Lower leg skin (tissue), 4 donors: Measurements from ENCODE around the gene MMEL1. TPM values are rescaled to one million over a fixed set of nuclear protein-coding genes. Genes with fewer than 3 reads are reported as not detected.

Experiments
- DNase-seq, 2 donors: peaks; one replicate each; pipeline ENCODE4 v3.0.0-alpha.2; 2019; ENCODE audit warnings: low spot score in 2 of 2
- H3K4me3 ChIP-seq: fragments of 200-600 bp; sonication (generic); 2 replicates; pipeline ENCODE4 v1.5.1; 2017; ENCODE audit warnings: mild to moderate bottlenecking, low read depth; ENCODE audit not compliant: poor library complexity, severe bottlenecking
- POLR2A ChIP-seq, 2 donors: fragments of 450-650 bp; IDR thresholded peaks; one replicate each; pipeline ENCODE4 v1.6.1; 2016 to 2017; ENCODE audit warnings: antibody characterized with exemption in 2 of 2, mild to moderate bottlenecking in 1 of 2, moderate library complexity in 1 of 2
- WGBS, 2 donors: methylation state at CpG; one replicate each; pipeline ENCODE4 v1.1.5; 2018; 5-methylcytosine and 5-hydroxymethylcytosine counted together
- intact Hi-C: fragments of 100-400 bp; cut with DNase I; formaldehyde crosslinking; loops from one replicate; pipeline ENCODE4 v1.15.0; 2023; ENCODE audit warnings: low total_unique reads
- total RNA-seq, 4 donors: library from RNA; depleted of rRNA; stranded (reverse); fragments of >200 nt; gene quantifications; one replicate each; pipeline ENCODE4 v1.1.0, GENCODE V29; 2016
- TF ChIP-seq, protein P1 (sequence below), 3 donors: fragments of 450-650 bp; IDR thresholded peaks; one replicate each; pipeline ENCODE4 v1.5.1; 2016; ENCODE audit warnings: antibody characterized with exemption in 3 of 3, mild to moderate bottlenecking in 3 of 3, moderate library complexity in 2 of 3

Gene MMEL1
- total RNA-seq, 4 donors from 2014 or later, result 0.27 to 3.5 (median 1.6) TPM

DNA sequence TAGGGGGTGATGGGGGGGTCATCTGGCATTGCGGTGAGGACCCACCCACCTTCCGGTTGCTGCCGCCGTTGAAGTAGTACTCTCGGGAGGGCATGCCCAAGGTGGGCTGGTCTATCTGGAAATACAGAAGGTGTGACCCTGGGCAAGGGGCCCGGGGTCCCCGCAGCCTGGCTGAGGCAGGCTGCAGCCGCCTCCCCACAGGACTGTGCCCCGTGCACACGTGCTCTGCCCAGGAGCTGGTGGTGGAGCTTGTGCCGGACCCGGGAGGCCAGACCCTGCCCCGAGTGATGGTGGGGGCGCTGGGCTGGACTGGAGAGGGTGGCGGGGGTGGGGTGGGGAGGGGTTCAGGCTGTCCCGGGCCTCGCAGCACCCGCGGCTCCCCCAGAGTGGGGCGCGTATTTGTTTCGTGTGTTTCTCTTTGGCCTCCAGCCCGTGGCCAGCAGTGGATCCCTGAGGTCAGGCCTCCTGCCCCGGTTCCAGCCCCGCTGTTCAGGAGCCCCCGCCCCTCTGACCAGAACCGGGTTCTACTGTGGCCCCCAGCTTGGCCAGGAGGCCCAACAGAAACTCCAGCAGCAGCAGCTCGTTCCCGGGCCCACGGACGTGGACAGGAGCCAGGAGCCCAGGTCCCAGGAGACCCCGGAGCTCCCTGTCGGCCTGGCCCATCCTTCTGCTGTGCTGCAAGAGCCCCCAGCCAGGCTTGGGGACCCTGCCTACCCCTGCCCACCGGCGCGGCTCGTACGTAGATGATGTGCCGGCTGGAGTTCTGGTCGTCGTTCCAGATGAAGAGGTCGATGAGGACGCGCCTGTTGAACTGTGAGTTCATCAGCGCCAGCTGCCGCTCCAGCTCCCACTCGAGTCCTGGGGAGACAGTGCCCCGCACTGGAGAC lies 27.1 kb downstream of the MMEL1 start:
- 85 to 87% methylated on average over 34 to 44 of the region's 48 CpGs for WGBS, 2 donors
- H3K4me3 ChIP-seq, result no peak overlapping the region
- peak in 1 of 2 donors; percentile 70 for DNase-seq
- intact Hi-C loops, result no loop called here
- TF ChIP-seq, protein P1, sequence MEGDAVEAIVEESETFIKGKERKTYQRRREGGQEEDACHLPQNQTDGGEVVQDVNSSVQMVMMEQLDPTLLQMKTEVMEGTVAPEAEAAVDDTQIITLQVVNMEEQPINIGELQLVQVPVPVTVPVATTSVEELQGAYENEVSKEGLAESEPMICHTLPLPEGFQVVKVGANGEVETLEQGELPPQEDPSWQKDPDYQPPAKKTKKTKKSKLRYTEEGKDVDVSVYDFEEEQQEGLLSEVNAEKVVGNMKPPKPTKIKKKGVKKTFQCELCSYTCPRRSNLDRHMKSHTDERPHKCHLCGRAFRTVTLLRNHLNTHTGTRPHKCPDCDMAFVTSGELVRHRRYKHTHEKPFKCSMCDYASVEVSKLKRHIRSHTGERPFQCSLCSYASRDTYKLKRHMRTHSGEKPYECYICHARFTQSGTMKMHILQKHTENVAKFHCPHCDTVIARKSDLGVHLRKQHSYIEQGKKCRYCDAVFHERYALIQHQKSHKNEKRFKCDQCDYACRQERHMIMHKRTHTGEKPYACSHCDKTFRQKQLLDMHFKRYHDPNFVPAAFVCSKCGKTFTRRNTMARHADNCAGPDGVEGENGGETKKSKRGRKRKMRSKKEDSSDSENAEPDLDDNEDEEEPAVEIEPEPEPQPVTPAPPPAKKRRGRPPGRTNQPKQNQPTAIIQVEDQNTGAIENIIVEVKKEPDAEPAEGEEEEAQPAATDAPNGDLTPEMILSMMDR (IDR thresholded peaks at IDR 0.05), result no peak
- TF ChIP-seq POLR2A (IDR thresholded peaks at IDR 0.05), result no peak

DNA sequence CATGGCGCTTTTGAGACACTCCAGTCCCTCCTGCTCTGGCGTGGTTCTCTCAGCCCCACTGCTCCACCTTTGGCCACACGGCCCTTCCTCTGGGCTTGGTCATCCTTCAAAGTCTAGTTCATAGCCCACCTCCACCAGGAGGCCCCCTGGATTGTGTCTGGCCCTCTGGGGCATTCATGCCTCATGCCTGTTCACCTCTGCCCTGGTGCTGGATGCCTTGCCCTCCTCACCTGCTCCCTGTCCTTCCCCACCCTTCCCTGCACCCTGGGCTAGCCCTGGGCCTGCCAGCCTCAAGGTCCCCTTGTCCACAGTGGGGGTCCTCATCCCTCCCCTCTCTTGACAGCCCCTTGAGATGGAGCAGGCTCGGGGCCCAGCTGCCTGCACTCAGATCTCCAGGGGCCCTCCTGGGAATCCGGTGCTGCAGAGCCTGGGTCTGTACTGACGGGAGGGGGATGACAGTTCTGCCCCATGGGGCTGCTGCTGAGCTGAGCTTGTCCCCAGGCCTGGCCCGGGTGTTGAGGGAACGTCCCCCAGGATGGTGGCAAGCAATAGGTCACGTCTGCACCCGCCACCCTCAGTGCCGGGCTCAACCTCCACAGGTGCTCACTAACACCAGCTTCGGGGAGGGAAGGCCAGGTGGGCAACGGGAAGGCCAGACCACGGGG lies 27.8 kb downstream of the MMEL1 start:
- DNase-seq, result peak in 1 of 2 donors; percentile 67
- intact Hi-C loops, result no loop called here
- H3K4me3 ChIP-seq, result no peak overlapping the region
- TF ChIP-seq, protein P1 (IDR thresholded peaks at IDR 0.05), result no peak
- TF ChIP-seq POLR2A (IDR thresholded peaks at IDR 0.05), result no peak
- WGBS, 2 donors, result 81% methylated on average over 14 of the region's 14 CpGs

DNA sequence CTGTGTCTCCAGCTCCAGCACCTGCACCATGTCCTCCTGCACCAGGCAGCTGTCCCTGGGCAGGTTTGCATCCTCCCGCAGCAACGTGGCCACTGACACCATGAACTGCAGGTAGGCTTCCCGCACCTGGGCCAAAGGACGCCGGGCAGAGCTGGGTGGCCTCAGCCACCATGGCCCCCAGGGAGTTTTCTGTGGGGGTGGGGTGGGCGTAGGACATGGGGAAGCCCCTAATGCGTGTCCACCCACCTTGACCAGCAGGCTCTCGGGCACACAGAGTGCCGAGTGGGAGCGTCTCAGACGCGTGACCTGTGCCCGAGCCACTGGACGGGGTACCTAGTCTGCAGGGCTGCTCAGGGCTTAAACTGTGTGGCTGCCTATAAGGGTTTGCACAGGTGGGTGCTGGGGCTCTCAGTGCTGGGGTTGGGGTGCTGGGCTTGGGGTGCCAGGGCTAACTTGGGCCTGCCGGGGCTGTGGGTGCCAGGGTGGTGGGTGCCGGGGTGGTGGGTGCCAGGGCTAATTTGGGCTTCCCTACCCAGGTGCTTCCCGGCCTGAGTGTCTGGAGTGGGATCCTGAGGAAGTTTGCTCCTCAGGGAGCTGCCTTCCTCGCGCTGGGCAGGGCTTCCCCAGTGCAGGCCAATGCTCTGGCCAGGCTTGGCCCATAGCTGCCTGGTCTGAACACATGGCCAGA lies 28.5 kb downstream of the MMEL1 start:
- DNase-seq, result peak in 1 of 2 donors; percentile 70
- TF ChIP-seq, protein P1 (IDR thresholded peaks at IDR 0.05), result no peak
- no peak for TF ChIP-seq POLR2A (IDR thresholded peaks at IDR 0.05)
- H3K4me3 ChIP-seq, result no peak overlapping the region
- intact Hi-C loops, result no loop called here
- WGBS, 2 donors, result 76 to 85% methylated on average over 6 to 15 of the region's 19 CpGs

DNA sequence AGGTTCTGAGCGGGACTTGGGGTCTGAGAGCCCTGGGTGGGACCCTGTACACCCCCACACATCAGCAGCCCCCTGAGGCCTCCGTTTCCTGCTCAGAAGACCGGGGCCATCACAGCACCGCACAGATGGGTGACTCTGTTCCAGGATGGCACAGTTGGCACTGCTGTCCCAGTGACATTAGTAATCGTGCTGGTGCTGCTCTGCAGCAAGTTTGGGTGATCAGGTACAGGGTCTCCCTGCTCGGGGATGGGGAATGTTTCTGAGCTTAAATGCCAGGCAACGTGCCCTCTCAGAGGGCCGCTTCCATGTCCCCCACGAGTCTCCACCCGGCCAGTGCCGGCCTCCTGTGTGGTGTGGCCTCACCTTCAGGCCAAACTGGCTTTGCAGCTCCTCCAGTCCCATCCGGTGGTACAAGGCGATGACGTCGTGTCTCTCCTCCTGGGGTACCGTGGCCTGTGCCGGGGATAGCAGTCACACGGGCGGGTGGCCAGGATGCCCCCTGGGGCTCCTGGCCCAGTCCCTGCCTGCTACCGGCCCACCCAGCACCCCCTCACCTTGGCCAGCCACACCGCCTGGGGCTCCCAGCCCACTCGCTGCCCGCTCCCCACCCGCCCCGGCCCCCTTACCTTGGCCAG lies 29.2 kb downstream of the MMEL1 start:
- peak in 1 of 2 donors; percentile 84 for DNase-seq
- 75 to 79% methylated on average over 24 to 25 of the region's 25 CpGs for WGBS, 2 donors
- no peak overlapping the region for H3K4me3 ChIP-seq
- TF ChIP-seq, protein P1 (IDR thresholded peaks at IDR 0.05), result no peak
- no peak for TF ChIP-seq POLR2A (IDR thresholded peaks at IDR 0.05)
- intact Hi-C loops, result no loop called here

DNA sequence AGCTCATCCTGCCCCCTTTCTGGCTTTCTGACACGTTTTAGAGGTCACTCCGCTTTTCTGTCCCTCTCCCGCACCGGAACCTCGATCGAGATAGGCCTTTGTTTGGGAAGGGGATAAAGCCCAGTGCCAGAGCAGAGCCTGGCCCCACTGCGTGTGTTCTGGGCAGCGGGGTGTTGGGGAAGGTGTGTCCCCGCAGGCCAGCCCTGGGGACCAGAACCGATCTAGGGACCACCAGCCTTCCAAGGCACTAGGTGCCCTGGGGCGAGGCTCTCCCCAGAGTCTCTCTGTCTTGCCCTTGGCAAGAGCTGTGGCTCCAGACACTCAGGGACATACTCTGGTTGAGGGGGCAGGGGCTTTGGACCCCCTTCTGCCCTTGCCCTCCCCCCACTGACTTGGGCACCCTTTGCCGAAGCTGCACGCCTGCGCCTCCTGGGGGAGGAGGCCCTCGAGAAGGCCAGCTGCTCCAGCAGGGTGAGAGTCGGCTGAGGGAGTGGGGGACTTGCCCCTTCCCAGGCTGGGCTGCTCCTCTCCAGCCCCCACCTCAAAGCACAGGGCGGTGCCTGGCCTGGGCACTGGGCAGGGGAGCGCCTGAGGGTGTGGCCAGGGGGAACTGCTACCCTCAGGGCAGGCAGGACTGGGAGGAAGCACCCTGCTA lies 29.8 kb downstream of the MMEL1 start:
- 73 to 80% methylated on average over 16 to 18 of the region's 18 CpGs for WGBS, 2 donors
- intact Hi-C loops, result no loop called here
- H3K4me3 ChIP-seq, result no peak overlapping the region
- peak in 1 of 2 donors; percentile 68 for DNase-seq
- TF ChIP-seq, protein P1 (IDR thresholded peaks at IDR 0.05), result no peak
- TF ChIP-seq POLR2A (IDR thresholded peaks at IDR 0.05), result no peak
